PC-9 (cell line): ENCODE results near the gene RHBDD3. TPM values are rescaled to one million over a fixed set of nuclear protein-coding genes. Genes with fewer than 3 reads are reported as not detected.

Experiments
- BruUV-seq: library from RNA; stranded (reverse); fragments of 400-500 nt; replicated peaks from 2 replicates; lab custom pipeline; 2021; lab: Mats Ljungman, UMichigan
- CTCF ChIA-PET: fragments of 300-600 bp; sonication (Branson Sonifier 250); formaldehyde crosslinking; loops from one replicate; lab custom pipeline; 2022; ENCODE audit warnings: antibody characterized with exemption; lab: Charles Lee
- POLR2A ChIA-PET: fragments of 300-600 bp; sonication (Branson Sonifier 250); formaldehyde crosslinking; loops from one replicate; lab custom pipeline; 2022; ENCODE audit warnings: antibody characterized with exemption; ENCODE audit not compliant: unreplicated experiment; lab: Charles Lee
- DNase-seq, 2 experiments: peaks; one replicate each; pipeline versions ENCODE4 v3.0.0 to v3.0.0-alpha.2; 2015 to 2022; ENCODE audit warnings: mixed read lengths in 1 of 2
- H2AFZ ChIP-seq: fragments of 200-600 bp; sonication (generic); 2 replicates; pipeline ENCODE4 v1.8.1; 2017; ENCODE audit warnings: antibody characterized with exemption
- H3F3A ChIP-seq: fragments of 200-600 bp; sonication (generic); 2 replicates; pipeline ENCODE4 v1.8.1; 2017; ENCODE audit warnings: antibody characterized with exemption, mild to moderate bottlenecking, low read depth; ENCODE audit not compliant: insufficient read depth
- H3K27ac ChIP-seq: fragments of 200-600 bp; sonication (generic); 2 replicates; pipeline ENCODE4 v1.6.1; 2016; ENCODE audit warnings: mixed run types
- H3K27me3 ChIP-seq: fragments of 200-600 bp; sonication (generic); 2 replicates; pipeline ENCODE4 v1.6.1; 2016; ENCODE audit warnings: low read depth, mixed run types; ENCODE audit not compliant: insufficient read depth
- H3K36me3 ChIP-seq: fragments of 200-600 bp; sonication (generic); 2 replicates; pipeline ENCODE4 v1.6.1; 2016; ENCODE audit warnings: low read depth, mixed run types
- H3K4me1 ChIP-seq: fragments of 200-600 bp; sonication (generic); replicated peaks from 2 replicates; pipeline ENCODE4 v1.6.1; 2016; ENCODE audit warnings: mixed run types; ENCODE audit not compliant: insufficient read depth
- H3K4me2 ChIP-seq: fragments of 200-600 bp; sonication (generic); 2 replicates; pipeline ENCODE4 v1.6.1; 2017; ENCODE audit warnings: mixed run types
- H3K4me3 ChIP-seq: fragments of 200-600 bp; sonication (generic); 2 replicates; pipeline ENCODE4 v1.6.1; 2016; ENCODE audit warnings: mixed run types
- H3K79me2 ChIP-seq: fragments of 200-600 bp; sonication (generic); 2 replicates; pipeline ENCODE4 v1.6.1; 2017; ENCODE audit warnings: low read depth, mixed run types
- H3K9me2 ChIP-seq: fragments of 200-600 bp; sonication (generic); 2 replicates; pipeline ENCODE4 v1.8.1; 2017; ENCODE audit warnings: mild to moderate bottlenecking; ENCODE audit not compliant: insufficient read depth
- H3K9me3 ChIP-seq: fragments of 200-600 bp; sonication (generic); 2 replicates; pipeline ENCODE4 v1.8.1; 2016; ENCODE audit warnings: low read depth; ENCODE audit not compliant: insufficient read depth
- H4K20me1 ChIP-seq: fragments of 200-600 bp; sonication (generic); 2 replicates; pipeline ENCODE4 v1.8.1; 2017; ENCODE audit not compliant: insufficient read depth
- EZH2 ChIP-seq: fragments of 200-600 bp; sonication (generic); IDR thresholded peaks from 2 replicates; pipeline ENCODE4 v1.8.0; 2017; ENCODE audit warnings: antibody characterized with exemption, low read depth
- intact Hi-C: fragments of 100-400 bp; cut with micrococcal nuclease; formaldehyde crosslinking; loops from one replicate; pipeline ENCODE4 v1.10.0; 2022; ENCODE audit not compliant: unreplicated experiment
- total RNA-seq: library from RNA; stranded (reverse); gene quantifications from 2 replicates; pipeline ENCODE4 v1.2.3, GENCODE V29; 2021
- TF ChIP-seq, protein P1 (sequence below): fragments of 200-600 bp; sonication (generic); conservative IDR thresholded peaks from 2 replicates; pipeline ENCODE4 v1.6.1; 2017; ENCODE audit warnings: mixed run types, antibody characterized with exemption, mild to moderate bottlenecking, moderate library complexity

The RHBDD3 gene
- total RNA-seq, 1 experiment from 2014 or later, result 17.6 TPM

DNA sequence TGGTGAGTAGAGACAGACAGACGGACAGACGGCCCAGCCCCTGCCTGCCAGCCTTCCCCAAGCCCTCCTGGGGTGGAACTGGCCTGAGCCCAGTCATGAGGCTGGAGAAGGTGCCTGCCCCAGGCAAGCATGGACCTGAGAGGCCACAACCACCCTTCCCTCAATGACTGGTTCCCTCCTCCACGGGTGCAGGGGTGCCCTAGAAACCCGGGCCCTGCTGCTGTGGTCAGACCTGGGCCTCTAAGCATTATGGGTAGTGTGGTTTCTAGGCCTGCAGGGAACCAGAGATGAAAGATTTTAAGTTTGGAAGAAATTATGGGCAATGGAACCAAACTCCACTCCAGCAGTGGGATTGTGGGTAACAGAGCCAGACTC is 13.5 kb downstream of the RHBDD3 start:
- CTCF ChIA-PET, result no interaction called here
- no peaks in the 10 kb centered on the region for H4K20me1 ChIP-seq
- H3K4me1 ChIP-seq, result no peaks in the 10 kb centered on the region
- no peak overlapping the region for H3K4me2 ChIP-seq
- H3F3A ChIP-seq, result no peaks in the 10 kb centered on the region
- POLR2A ChIA-PET, result no interaction called here
- intact Hi-C loops, result no loop called here
- no peaks in the 10 kb centered on the region for H3K27me3 ChIP-seq
- TF ChIP-seq EZH2, result no peak
- TF ChIP-seq, protein P1, sequence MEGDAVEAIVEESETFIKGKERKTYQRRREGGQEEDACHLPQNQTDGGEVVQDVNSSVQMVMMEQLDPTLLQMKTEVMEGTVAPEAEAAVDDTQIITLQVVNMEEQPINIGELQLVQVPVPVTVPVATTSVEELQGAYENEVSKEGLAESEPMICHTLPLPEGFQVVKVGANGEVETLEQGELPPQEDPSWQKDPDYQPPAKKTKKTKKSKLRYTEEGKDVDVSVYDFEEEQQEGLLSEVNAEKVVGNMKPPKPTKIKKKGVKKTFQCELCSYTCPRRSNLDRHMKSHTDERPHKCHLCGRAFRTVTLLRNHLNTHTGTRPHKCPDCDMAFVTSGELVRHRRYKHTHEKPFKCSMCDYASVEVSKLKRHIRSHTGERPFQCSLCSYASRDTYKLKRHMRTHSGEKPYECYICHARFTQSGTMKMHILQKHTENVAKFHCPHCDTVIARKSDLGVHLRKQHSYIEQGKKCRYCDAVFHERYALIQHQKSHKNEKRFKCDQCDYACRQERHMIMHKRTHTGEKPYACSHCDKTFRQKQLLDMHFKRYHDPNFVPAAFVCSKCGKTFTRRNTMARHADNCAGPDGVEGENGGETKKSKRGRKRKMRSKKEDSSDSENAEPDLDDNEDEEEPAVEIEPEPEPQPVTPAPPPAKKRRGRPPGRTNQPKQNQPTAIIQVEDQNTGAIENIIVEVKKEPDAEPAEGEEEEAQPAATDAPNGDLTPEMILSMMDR, result no peak
- DNase-seq, result no peak
- H3K27ac ChIP-seq, result no peak overlapping the region
- no peak overlapping the region for H3K4me3 ChIP-seq
- no peaks in the 10 kb centered on the region for H3K9me3 ChIP-seq
- H3K36me3 ChIP-seq, result no peaks in the 10 kb centered on the region
- H3K9me2 ChIP-seq, result no peaks in the 10 kb centered on the region
- BruUV-seq, result no TSS peak
- H3K79me2 ChIP-seq, result no peaks in the 10 kb centered on the region
- no peak overlapping the region for H2AFZ ChIP-seq

DNA sequence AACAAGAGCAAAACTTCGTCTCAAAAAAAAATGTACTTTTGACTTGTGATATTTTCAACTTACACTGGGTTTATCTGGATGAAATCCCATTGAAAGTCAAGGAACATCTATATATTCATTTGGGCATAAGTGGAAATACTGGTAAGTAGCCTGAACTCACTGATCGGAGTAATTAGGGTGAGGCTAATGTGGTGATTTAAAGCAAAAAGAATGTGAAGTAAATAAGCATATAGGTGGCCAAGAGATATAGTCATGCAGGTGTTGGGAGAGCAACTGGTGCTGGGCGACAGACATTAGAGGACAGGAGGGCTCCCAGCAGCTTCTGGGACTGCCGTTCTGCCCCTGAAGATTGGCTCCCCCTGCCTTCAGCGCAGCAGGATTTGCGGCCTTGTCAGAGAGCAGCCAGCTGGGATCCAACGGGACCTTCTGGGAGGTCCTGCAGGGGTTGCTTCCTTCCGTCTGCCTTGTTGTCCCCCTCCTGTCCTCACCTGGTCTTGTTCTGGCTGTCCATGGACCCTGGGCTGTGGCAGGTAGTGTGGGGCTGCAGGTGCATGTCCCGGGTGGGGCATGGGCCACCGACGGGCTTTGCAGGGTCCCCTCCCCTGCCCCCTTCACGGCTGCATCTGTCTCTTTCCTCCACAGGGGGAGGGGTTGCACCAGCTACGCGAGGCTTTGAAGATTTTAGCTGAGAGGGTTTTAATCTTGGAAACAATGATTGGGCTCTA is 14.1 kb downstream of the RHBDD3 start:
- peak in 1 of 2 experiments; percentile 56 for DNase-seq
- no TSS peak for BruUV-seq
- no peak overlapping the region for H3K4me3 ChIP-seq
- H3K27ac ChIP-seq, result no peak overlapping the region
- H3K9me2 ChIP-seq, result no peaks in the 10 kb centered on the region
- no peak overlapping the region for H2AFZ ChIP-seq
- H3K4me1 ChIP-seq, result no peaks in the 10 kb centered on the region
- H3F3A ChIP-seq, result no peaks in the 10 kb centered on the region
- H3K4me2 ChIP-seq, result no peak overlapping the region
- H3K27me3 ChIP-seq, result no peaks in the 10 kb centered on the region
- POLR2A ChIA-PET, result no interaction called here
- H3K36me3 ChIP-seq, result no peaks in the 10 kb centered on the region
- CTCF ChIA-PET, result no interaction called here
- TF ChIP-seq EZH2, result no peak
- TF ChIP-seq, protein P1, result no peak
- H4K20me1 ChIP-seq, result no peaks in the 10 kb centered on the region
- intact Hi-C loops, result no loop called here
- H3K79me2 ChIP-seq, result no peaks in the 10 kb centered on the region
- H3K9me3 ChIP-seq, result no peaks in the 10 kb centered on the region

DNA sequence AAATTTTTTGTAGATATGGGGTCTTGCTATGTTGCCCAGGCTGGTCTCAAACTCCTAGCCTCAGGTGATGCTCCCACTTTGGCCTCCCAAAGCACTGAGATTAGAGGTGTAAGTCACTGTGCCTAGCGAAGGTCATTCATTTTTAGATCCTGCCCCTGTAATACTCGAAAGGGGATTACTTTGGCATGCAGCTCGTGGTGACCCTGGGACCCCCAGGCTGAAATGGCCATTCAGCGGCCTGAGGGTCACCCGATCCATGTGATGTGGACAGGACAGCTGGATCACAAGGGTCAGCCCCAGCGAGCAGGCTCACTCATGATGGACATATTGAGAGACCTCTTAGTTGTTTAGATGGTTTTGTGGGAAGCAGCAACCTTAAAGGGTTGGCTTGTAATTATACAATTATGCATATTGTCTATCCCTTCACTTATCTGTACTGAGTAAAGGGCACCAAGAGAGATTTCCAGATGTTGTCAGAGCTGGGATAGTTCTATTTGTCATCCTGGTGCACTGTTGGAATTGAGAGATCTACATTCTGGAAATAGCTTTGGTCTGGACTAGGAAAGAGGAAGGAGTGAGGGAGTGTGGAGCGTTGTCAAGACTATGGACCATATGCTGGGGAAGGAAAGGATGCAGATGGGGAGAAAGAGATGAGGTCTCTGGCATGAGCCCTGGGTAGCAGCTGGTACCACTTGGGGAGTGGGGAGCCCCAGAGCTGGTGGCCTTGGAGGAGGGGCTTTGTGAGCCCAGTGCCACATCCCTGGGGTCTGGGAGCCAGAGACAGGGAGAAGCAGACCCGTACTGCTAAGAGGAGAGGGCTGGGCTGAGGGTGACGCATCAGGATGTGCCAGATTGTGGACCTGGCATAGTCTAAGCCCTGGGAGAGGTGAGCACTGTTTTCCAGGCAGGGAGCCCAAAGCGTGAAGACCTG is 15.5 kb downstream of the RHBDD3 start:
- CTCF ChIA-PET, result no interaction called here
- Histone ChIP-seq H3K36me3 (no peaks in the 10 kb centered on the region), H3K4me3 (no peak overlapping the region), H3K79me2 (no peaks in the 10 kb centered on the region), H3K9me2 (no peaks in the 10 kb centered on the region), H4K20me1 (no peaks in the 10 kb centered on the region), H3K27me3 (no peaks in the 10 kb centered on the region), H3K9me3 (no peaks in the 10 kb centered on the region), H2AFZ (no peak overlapping the region), H3K27ac (no peak overlapping the region), H3K4me2 (no peak overlapping the region), H3F3A (no peaks in the 10 kb centered on the region), H3K4me1 (no peaks in the 10 kb centered on the region)
- POLR2A ChIA-PET, result no interaction called here
- no peak for TF ChIP-seq EZH2
- TF ChIP-seq, protein P1, result no peak
- DNase-seq, result no peak
- intact Hi-C loops, result no loop called here
- BruUV-seq, result no TSS peak
